Mesendoderm (in vitro differentiated cells): ENCODE measurements around the gene HMGXB4. TPM values are rescaled to one million over a fixed set of nuclear protein-coding genes. Genes with fewer than 3 reads are reported as not detected.

ENCODE experiments used
- DNase-seq: peaks from one replicate; pipeline ENCODE4 v3.0.0; 2013
- H2AK5ac ChIP-seq: 2 replicates; pipeline ENCODE4 v1.6.1; 2013; ENCODE audit warnings: low read length, inconsistent platforms
- H2BK120ac ChIP-seq: 2 replicates; pipeline ENCODE4 v1.6.1; 2013; ENCODE audit warnings: low read depth, mild to moderate bottlenecking, low read length, moderate library complexity, mixed read lengths
- H2BK15ac ChIP-seq: replicated peaks from 2 replicates; pipeline ENCODE4 v1.6.1; 2013; ENCODE audit warnings: low read depth, mild to moderate bottlenecking, moderate library complexity
- H2BK5ac ChIP-seq: 2 replicates; pipeline ENCODE4 v1.6.1; 2013; ENCODE audit warnings: low read length, inconsistent platforms
- H3K18ac ChIP-seq: 2 replicates; pipeline ENCODE4 v1.6.1; 2013; ENCODE audit warnings: mild to moderate bottlenecking, low read length, mixed read lengths
- H3K23ac ChIP-seq: one replicate; pipeline ENCODE4 v1.6.1; 2013; ENCODE audit warnings: low read length
- H3K27ac ChIP-seq: 2 replicates; pipeline ENCODE4 v1.5.1; 2013; ENCODE audit warnings: low read depth, mild to moderate bottlenecking, inconsistent platforms, low read length, moderate library complexity
- H3K27me3 ChIP-seq: 2 replicates; pipeline ENCODE4 v1.6.1; 2013; ENCODE audit warnings: low read length, control low read depth, mild to moderate bottlenecking, inconsistent platforms; ENCODE audit not compliant: insufficient read depth, poor library complexity
- H3K36me3 ChIP-seq: 2 replicates; pipeline ENCODE4 v1.6.1; 2013; ENCODE audit warnings: low read length, inconsistent platforms; ENCODE audit not compliant: control insufficient read depth, insufficient read depth
- H3K4ac ChIP-seq: one replicate; pipeline ENCODE4 v1.6.1; 2013; ENCODE audit warnings: low read depth, mild to moderate bottlenecking, low read length, moderate library complexity
- H3K4me1 ChIP-seq: 2 replicates; pipeline ENCODE4 v1.6.1; 2013; ENCODE audit warnings: low read depth, low read length, inconsistent platforms; ENCODE audit not compliant: control insufficient read depth
- H3K4me2 ChIP-seq: 2 replicates; pipeline ENCODE4 v1.6.1; 2013; ENCODE audit warnings: low read length
- H3K4me3 ChIP-seq: 2 replicates; pipeline ENCODE4 v1.5.1; 2013; ENCODE audit warnings: mild to moderate bottlenecking, low read length
- H3K56ac ChIP-seq: one replicate; pipeline ENCODE4 v1.6.1; 2013; ENCODE audit warnings: low read length
- H3K79me1 ChIP-seq: 2 replicates; pipeline ENCODE4 v1.6.1; 2013; ENCODE audit warnings: low read length, inconsistent platforms
- H3K79me2 ChIP-seq: 2 replicates; pipeline ENCODE4 v1.6.1; 2013; ENCODE audit warnings: mild to moderate bottlenecking, low read length; ENCODE audit not compliant: control insufficient read depth, insufficient read depth
- H3K9ac ChIP-seq: 2 replicates; pipeline ENCODE4 v1.6.1; 2013; ENCODE audit warnings: low read length, inconsistent platforms
- H4K5ac ChIP-seq: one replicate; pipeline ENCODE4 v1.6.1; 2013; ENCODE audit warnings: low read length
- H4K8ac ChIP-seq: one replicate; pipeline ENCODE4 v1.6.1; 2013; ENCODE audit warnings: low read depth, mild to moderate bottlenecking, control low read depth, low read length, moderate library complexity
- WGBS: extraction: QIAGEN DNeasy Blood & Tissue Kit; methylation state at CpG from one replicate; pipeline ENCODE4 v1.1.7; 2013; ENCODE audit warnings: low lambda C conversion rate, missing lambda C conversion rate; ENCODE audit not compliant: insufficient coverage; ENCODE audit errors: extremely low coverage; 5-methylcytosine and 5-hydroxymethylcytosine counted together
- polyA plus RNA-seq, 2 experiments: library from polyadenylated mRNA; stranded (reverse); fragments of 200-250 nt; gene quantifications; one replicate each; pipeline ENCODE4 v1.2.3, GENCODE V29; 2013

Gene HMGXB4, protein sequence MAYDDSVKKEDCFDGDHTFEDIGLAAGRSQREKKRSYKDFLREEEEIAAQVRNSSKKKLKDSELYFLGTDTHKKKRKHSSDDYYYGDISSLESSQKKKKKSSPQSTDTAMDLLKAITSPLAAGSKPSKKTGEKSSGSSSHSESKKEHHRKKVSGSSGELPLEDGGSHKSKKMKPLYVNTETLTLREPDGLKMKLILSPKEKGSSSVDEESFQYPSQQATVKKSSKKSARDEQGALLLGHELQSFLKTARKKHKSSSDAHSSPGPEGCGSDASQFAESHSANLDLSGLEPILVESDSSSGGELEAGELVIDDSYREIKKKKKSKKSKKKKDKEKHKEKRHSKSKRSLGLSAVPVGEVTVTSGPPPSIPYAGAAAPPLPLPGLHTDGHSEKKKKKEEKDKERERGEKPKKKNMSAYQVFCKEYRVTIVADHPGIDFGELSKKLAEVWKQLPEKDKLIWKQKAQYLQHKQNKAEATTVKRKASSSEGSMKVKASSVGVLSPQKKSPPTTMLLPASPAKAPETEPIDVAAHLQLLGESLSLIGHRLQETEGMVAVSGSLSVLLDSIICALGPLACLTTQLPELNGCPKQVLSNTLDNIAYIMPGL
- polyA plus RNA-seq (2013, experiment 1 of 2) = 40.0 TPM
- polyA plus RNA-seq (2013, experiment 2 of 2) = 39.0 TPM

DNA sequence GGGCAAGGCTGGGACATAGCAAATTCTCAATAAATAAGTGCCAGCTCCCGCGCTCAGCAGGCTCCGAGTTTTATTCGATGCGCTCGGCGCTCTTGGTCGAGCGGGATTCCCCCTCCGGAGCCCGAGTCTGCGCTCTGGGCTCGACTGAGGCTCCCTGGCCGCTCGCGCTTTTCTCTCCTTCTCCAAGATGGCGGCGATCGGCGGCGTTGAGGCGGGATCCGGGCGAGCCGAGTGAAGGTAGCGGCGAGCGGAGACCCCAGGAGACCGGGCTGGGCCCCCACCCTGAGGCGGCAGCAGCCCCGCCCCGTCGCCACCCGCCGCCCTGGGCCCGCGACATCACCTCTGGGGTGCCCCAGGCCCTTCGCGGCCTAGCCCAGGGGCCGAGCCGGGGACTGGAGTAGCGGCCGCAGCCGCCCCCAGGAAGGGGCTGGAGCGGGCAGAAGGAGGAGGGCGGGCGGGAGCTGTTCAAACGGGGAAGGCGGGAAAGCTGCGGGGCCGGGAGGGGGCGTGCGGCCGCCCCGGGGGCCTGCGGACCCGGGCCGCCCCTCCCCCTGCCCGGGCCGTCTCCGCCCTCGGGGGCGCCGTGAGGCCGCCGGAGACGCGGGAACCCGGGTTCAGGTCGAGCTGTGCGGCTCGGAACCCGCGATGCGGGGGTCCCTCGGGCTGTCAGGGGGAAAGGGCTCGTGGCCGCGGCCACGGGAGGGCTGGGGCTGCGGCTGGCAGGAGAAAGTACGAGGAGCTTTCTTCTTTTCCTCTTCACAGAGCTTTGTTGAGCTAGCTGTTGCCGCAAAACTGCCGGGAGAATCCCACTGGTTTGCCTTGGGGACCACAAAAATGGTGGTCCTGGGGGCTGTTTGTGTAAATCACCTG lies at the start of gene HMGXB4:
Gene HMGXB4 (plus strand): TSS at position 173 of the 870 bp plus-strand sequence. CDS start 4,898 bp downstream, outside the sequence.
- Histone ChIP-seq H2BK120ac (peak within 1 kb of the TSS; percentile 99), H3K4me2 (peak within 1 kb of the TSS; percentile 93), H3K23ac (peak within 1 kb of the TSS; percentile 26), H2AK5ac (no peak within 1 kb of the TSS), H3K4me1 (peaks cover 2% of the 10 kb centered on the region), H3K27ac (peak within 1 kb of the TSS; percentile 86), H3K79me2 (peaks cover 19% of the 10 kb centered on the region), H4K8ac (peak within 1 kb of the TSS; percentile 78), H3K27me3 (no peaks in the 10 kb centered on the region), H4K5ac (peak within 1 kb of the TSS; percentile 68), H2BK15ac (peak within 1 kb of the TSS; percentile 76), H3K4me3 (peak within 1 kb of the TSS; percentile 69), H3K36me3 (peaks cover 2% of the 10 kb centered on the region), H3K79me1 (peaks cover 6% of the 10 kb centered on the region), H3K9ac (peak within 1 kb of the TSS; percentile 89), H2BK5ac (no peak within 1 kb of the TSS), H3K18ac (peak within 1 kb of the TSS; percentile 100), H3K4ac (peak within 1 kb of the TSS; percentile 99), H3K56ac (peak within 1 kb of the TSS; percentile 95)
- WGBS = no CpG with 5 or more reads among the region's 84 CpGs
- peak; percentile 94 for DNase-seq

DNA sequence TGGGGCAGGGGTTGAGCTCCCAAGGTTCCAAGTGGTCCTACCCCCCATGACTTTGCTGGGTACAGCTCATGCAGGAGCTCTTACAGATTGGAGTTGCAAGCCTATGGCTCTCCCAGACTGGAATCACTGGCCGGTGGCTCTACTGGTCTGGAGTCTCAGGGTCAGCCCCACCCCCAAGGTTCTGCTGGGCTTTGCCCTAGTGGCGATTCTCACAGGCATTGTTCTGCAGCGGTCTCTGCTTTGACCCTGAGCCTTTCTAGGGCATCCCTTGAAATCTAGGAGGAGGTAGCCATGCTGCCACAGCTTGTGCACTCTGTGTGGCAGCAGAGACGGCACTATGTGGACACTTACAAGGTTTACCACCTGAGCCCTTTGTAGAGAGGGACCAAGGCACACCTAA lies 49.3 kb upstream of the HMGXB4 start:
- Histone ChIP-seq H2BK5ac (no peak overlapping the region), H4K8ac (no peak overlapping the region), H3K18ac (no peak overlapping the region), H2BK120ac (no peak overlapping the region), H3K4me3 (no peak overlapping the region), H3K4me1 (peaks cover 4% of the 10 kb centered on the region), H3K56ac (no peak overlapping the region), H3K9ac (no peak overlapping the region), H3K36me3 (no peaks in the 10 kb centered on the region), H2BK15ac (no peak overlapping the region), H3K4ac (no peak overlapping the region), H3K27ac (no peak overlapping the region), H3K79me1 (no peaks in the 10 kb centered on the region), H3K23ac (no peak overlapping the region), H3K79me2 (no peaks in the 10 kb centered on the region), H3K4me2 (no peak overlapping the region), H2AK5ac (no peak overlapping the region), H4K5ac (no peak overlapping the region), H3K27me3 (no peaks in the 10 kb centered on the region)
- no CpG with 5 or more reads among the region's 4 CpGs for WGBS
- no peak for DNase-seq

DNA sequence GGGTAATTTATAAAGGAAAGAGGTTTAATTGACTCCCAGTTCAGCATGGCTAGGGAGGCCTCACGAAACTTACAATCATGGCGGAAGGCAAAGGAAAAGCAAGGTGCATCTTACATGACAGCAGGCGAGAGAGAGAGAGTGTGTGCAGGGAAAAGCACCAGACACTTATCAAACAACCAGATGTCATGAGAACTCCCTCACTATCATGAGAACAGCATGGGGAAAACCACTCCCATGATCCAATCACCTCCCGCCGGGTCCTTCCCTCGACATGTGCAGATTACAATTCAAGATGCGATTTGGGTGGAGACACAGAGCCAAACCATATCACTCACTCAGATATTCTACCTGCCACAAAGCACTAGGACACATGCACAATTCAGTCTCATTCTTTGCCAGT lies 48.1 kb upstream of the HMGXB4 start:
- H3K36me3 ChIP-seq = no peaks in the 10 kb centered on the region
- H3K4me1 ChIP-seq = peaks cover 4% of the 10 kb centered on the region
- H2BK120ac ChIP-seq = no peak overlapping the region
- no peak overlapping the region for H4K8ac ChIP-seq
- no peak overlapping the region for H2BK5ac ChIP-seq
- H3K18ac ChIP-seq = no peak overlapping the region
- no peak overlapping the region for H2BK15ac ChIP-seq
- H2AK5ac ChIP-seq = no peak overlapping the region
- no peak overlapping the region for H3K4ac ChIP-seq
- H3K4me3 ChIP-seq = no peak overlapping the region
- H4K5ac ChIP-seq = no peak overlapping the region
- H3K27ac ChIP-seq = no peak overlapping the region
- H3K79me2 ChIP-seq = no peaks in the 10 kb centered on the region
- H3K9ac ChIP-seq = no peak overlapping the region
- no peak overlapping the region for H3K4me2 ChIP-seq
- no CpG with 5 or more reads among the region's 7 CpGs for WGBS
- no peak overlapping the region for H3K23ac ChIP-seq
- H3K27me3 ChIP-seq = no peaks in the 10 kb centered on the region
- H3K79me1 ChIP-seq = no peaks in the 10 kb centered on the region
- DNase-seq = no peak
- H3K56ac ChIP-seq = no peak overlapping the region

DNA sequence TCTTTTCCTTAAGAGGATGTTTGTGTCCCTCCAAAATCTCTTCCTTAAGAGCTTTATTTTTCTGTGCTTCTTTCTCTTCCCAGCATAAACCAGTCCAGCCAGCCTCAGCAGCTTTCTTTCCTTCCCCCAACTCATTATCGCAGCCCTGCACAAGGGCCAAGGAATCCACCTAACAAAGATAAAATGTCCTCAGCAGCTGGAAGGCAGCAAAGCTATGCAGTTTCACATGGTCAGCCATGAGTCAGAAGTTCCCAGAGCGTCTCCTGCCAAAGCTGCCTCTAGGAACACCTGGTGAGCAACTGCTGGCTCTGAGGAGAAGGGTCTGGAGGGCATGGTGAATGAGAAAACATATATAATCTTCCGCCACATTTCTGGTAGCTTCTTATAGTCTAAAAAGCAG lies 45.3 kb upstream of the HMGXB4 start:
- H3K4me3 ChIP-seq = no peak overlapping the region
- H3K79me2 ChIP-seq = no peaks in the 10 kb centered on the region
- H3K4me2 ChIP-seq = no peak overlapping the region
- no peak overlapping the region for H3K27ac ChIP-seq
- no peak overlapping the region for H2BK5ac ChIP-seq
- no peaks in the 10 kb centered on the region for H3K79me1 ChIP-seq
- H3K56ac ChIP-seq = no peak overlapping the region
- no peak overlapping the region for H3K9ac ChIP-seq
- no peaks in the 10 kb centered on the region for H3K36me3 ChIP-seq
- H4K8ac ChIP-seq = no peak overlapping the region
- H3K27me3 ChIP-seq = no peaks in the 10 kb centered on the region
- peak; percentile 56 for DNase-seq
- H4K5ac ChIP-seq = no peak overlapping the region
- H2AK5ac ChIP-seq = no peak overlapping the region
- no CpG with 5 or more reads among the region's 3 CpGs for WGBS
- no peak overlapping the region for H3K18ac ChIP-seq
- H3K4me1 ChIP-seq = peaks cover 1% of the 10 kb centered on the region
- H3K23ac ChIP-seq = no peak overlapping the region
- H2BK120ac ChIP-seq = no peak overlapping the region
- H3K4ac ChIP-seq = no peak overlapping the region
- no peak overlapping the region for H2BK15ac ChIP-seq

DNA sequence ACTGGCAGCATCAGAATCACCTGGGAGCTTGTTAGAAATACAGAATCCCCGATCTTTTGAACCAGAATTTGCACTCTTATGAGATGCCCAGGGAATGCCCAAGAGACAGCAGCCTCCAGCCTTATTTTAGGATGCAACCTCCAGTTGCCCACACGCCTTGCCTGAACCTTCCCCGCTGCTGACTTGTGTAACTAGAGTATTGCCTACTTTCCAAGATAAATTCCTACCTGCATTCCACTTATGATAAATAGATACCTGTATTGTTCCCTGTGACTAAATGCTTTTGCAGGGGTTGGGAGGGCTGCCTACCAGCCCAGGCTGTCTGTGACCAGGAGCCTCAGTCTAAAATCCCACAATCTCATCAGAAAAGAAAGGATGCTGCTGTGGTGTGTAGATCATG lies 44.3 kb upstream of the HMGXB4 start:
- Histone ChIP-seq H3K56ac (no peak overlapping the region), H3K27ac (no peak overlapping the region), H2BK5ac (no peak overlapping the region), H3K4ac (no peak overlapping the region), H3K4me2 (no peak overlapping the region), H2BK120ac (no peak overlapping the region), H3K4me1 (peaks cover 1% of the 10 kb centered on the region), H2BK15ac (no peak overlapping the region), H2AK5ac (no peak overlapping the region), H4K5ac (no peak overlapping the region), H3K9ac (no peak overlapping the region), H3K36me3 (no peaks in the 10 kb centered on the region), H3K18ac (no peak overlapping the region), H3K79me1 (no peaks in the 10 kb centered on the region), H3K79me2 (no peaks in the 10 kb centered on the region), H3K23ac (no peak overlapping the region), H3K27me3 (no peaks in the 10 kb centered on the region), H4K8ac (no peak overlapping the region), H3K4me3 (no peak overlapping the region)
- DNase-seq = no peak
- WGBS = no CpG with 5 or more reads among the region's 3 CpGs
